Activated CD4-positive, alpha-beta T cell treated with anti-CD3 and anti-CD28 coated beads, Interleukin-2, amount 50 U/mL, for 48 hours (primary cell): ENCODE results near the gene FSTL1.

Source experiments
- DNase-seq, 2 experiments: peaks; one replicate each; pipeline ENCODE4 v3.0.0-alpha.2; 2020

FSTL1 gene

GRCh38 chr3:120438665-120439370, 12.0 kb downstream of the FSTL1 start:
- no peak for DNase-seq

- no peak for DNase-seq
Measured at GRCh38 chr3:120438216-120438615, 12.6 kb downstream of the FSTL1 start.

- no peak for DNase-seq
Measured at GRCh38 chr3:120437559-120437958, 13.2 kb downstream of the FSTL1 start.

- no peak for DNase-seq
Measured at GRCh38 chr3:120436523-120437050, 14.2 kb downstream of the FSTL1 start.

- DNase-seq = no peak
Measured at GRCh38 chr3:120435621-120436020, 15.2 kb downstream of the FSTL1 start.

GRCh38 chr3:120433662-120434331, 17.0 kb downstream of the FSTL1 start:
- DNase-seq = no peak

GRCh38 chr3:120432150-120432860, 18.5 kb downstream of the FSTL1 start:
- DNase-seq = no peak

GRCh38 chr3:120429921-120430361, 20.9 kb downstream of the FSTL1 start:
- DNase-seq = no peak

GRCh38 chr3:120428924-120429323, 21.9 kb downstream of the FSTL1 start:
- DNase-seq = no peak

- no peak for DNase-seq
Measured at GRCh38 chr3:120427201-120427600, 23.6 kb downstream of the FSTL1 start.

- no peak for DNase-seq
Measured at GRCh38 chr3:120425572-120426250, 25.1 kb downstream of the FSTL1 start.

- no peak for DNase-seq
Measured at GRCh38 chr3:120424976-120425570, 25.7 kb downstream of the FSTL1 start.

- no peak for DNase-seq
Measured at GRCh38 chr3:120424506-120424905, 26.3 kb downstream of the FSTL1 start.

- no peak for DNase-seq
Measured at GRCh38 chr3:120423432-120423831, 27.4 kb downstream of the FSTL1 start.

GRCh38 chr3:120421926-120422325, 28.9 kb downstream of the FSTL1 start:
- no peak for DNase-seq

GRCh38 chr3:120420928-120421551, 29.8 kb downstream of the FSTL1 start:
- no peak for DNase-seq

GRCh38 chr3:120420360-120420759, 30.4 kb downstream of the FSTL1 start:
- no peak for DNase-seq

GRCh38 chr3:120419797-120420196, 31.0 kb downstream of the FSTL1 start:
- no peak for DNase-seq

GRCh38 chr3:120418866-120419490, 31.8 kb downstream of the FSTL1 start:
- DNase-seq = peak; percentile 6 to 13

GRCh38 chr3:120418446-120418845, 32.3 kb downstream of the FSTL1 start:
- no peak for DNase-seq

- peak; percentile 88 to 92 for DNase-seq
Measured at GRCh38 chr3:120417272-120417911, 33.4 kb downstream of the FSTL1 start.
